IPS DF 19.7 (cell line): Measurements from ENCODE around the gene ADIPOR1.
"Not testable (repeated sequence)": the region's sequence is repeated elsewhere in the genome, so short reads cannot be mapped to it uniquely, and the experiment has no call there.

Experiments used
- DNase-seq: peaks from one replicate; pipeline ENCODE4 v3.0.0-alpha.2; 2013; ENCODE audit warnings: low read depth, low spot score

The ADIPOR1 gene

GRCh38 chr1:202936409-202936808, 21.7 kb downstream of the ADIPOR1 start:
- DNase-seq, result not testable (repeated sequence)

GRCh38 chr1:202935844-202936243, 22.3 kb downstream of the ADIPOR1 start:
- DNase-seq, result no peak

- no peak for DNase-seq
Observed at GRCh38 chr1:202934755-202935154, 23.4 kb downstream of the ADIPOR1 start.

GRCh38 chr1:202932476-202932875, 25.6 kb downstream of the ADIPOR1 start:
- DNase-seq, result no peak

- peak; percentile 84 for DNase-seq
Observed at GRCh38 chr1:202926581-202927491, 31.3 kb downstream of the ADIPOR1 start, which contains the start of gene KLHL12. KLHL12 (minus strand) TSS chr1:202927234; CDS start chr1:202925162, 2,072 bp downstream.

- no peak for DNase-seq
Observed at GRCh38 chr1:202923533-202923932, 34.6 kb downstream of the ADIPOR1 start.

- DNase-seq, result no peak
Observed at GRCh38 chr1:202919615-202920014, 38.5 kb downstream of the ADIPOR1 start.

GRCh38 chr1:202915146-202915545, 43.0 kb downstream of the ADIPOR1 start:
- no peak for DNase-seq

GRCh38 chr1:202912476-202912875, 45.6 kb downstream of the ADIPOR1 start:
- not testable (repeated sequence) for DNase-seq

- DNase-seq, result no peak
Observed at GRCh38 chr1:202909494-202909893, 48.6 kb downstream of the ADIPOR1 start.

GRCh38 chr1:202908998-202909397, 49.1 kb downstream of the ADIPOR1 start:
- DNase-seq, result no peak

- no peak for DNase-seq
Observed at GRCh38 chr1:202905331-202905730, 52.8 kb downstream of the ADIPOR1 start.

- DNase-seq, result not testable (repeated sequence)
Observed at GRCh38 chr1:202903808-202904207, 54.3 kb downstream of the ADIPOR1 start.

- DNase-seq, result no peak
Observed at GRCh38 chr1:202901555-202901954, 56.6 kb downstream of the ADIPOR1 start.

- no peak for DNase-seq
Observed at GRCh38 chr1:202892501-202892900, 65.6 kb downstream of the ADIPOR1 start.
